HCT116 (cell line): ENCODE measurements around the gene UBE2O. TPM values are rescaled to one million over a fixed set of nuclear protein-coding genes. Genes with fewer than 3 reads are reported as not detected.

Experiments used
- ATAC-seq: fragments of 200-7000 bp; cut with Tn5 transposase; 2 replicates; pipeline ENCODE4 v1.9.1; 2020; ENCODE audit warnings: mild to moderate bottlenecking, moderate library complexity
- BruUV-seq: library from RNA; stranded (reverse); fragments of 400-500 nt; replicated peaks from 2 replicates; lab custom pipeline; 2021; lab: Mats Ljungman, UMichigan
- CTCF ChIA-PET: fragments of 300-600 bp; sonication (Branson Sonifier 250); formaldehyde crosslinking; loops from one replicate; lab custom pipeline; 2021; ENCODE audit warnings: antibody characterized with exemption; lab: Charles Lee
- POLR2A ChIA-PET: fragments of 300-600, 350-600 bp; sonication (Branson Sonifier 250); formaldehyde crosslinking; loops from one replicate; lab custom pipeline; 2021; ENCODE audit warnings: antibody characterized with exemption; lab: Charles Lee
- RAD21 ChIA-PET, 2 experiments: fragments of 300-600 bp; sonication (Branson Sonifier 250); formaldehyde crosslinking; loops; one replicate each; lab custom pipeline; 2023; ENCODE audit warnings: low total read pairs in 2 of 2; ENCODE audit not compliant: uncharacterized antibody in 2 of 2, unreplicated experiment in 2 of 2, low non-redundant PET in 1 of 2; lab: Charles Lee
- DNase-seq: peaks from one replicate; pipeline ENCODE4 v3.0.0-alpha.2; 2010; ENCODE audit warnings: low read depth, low spot score
- H2AFZ ChIP-seq: fragments of 200-600 bp; shearing (Covaris generic), sonication (generic); 2 replicates; pipeline ENCODE4 v1.6.1; 2017; ENCODE audit warnings: low read depth, mixed run types, mixed read lengths, antibody characterized with exemption, low read length; ENCODE audit not compliant: poor library complexity, severe bottlenecking
- H3K27ac ChIP-seq: 2 replicates; pipeline ENCODE4 v1.5.1; 2012; ENCODE audit warnings: low read depth, low read length
- H3K27me3 ChIP-seq: fragments of 200-600 bp; sonication (generic); 2 replicates; pipeline ENCODE4 v1.6.1; 2016; ENCODE audit warnings: mixed run types, low read length, mixed read lengths; ENCODE audit not compliant: insufficient read depth
- H3K36me3 ChIP-seq, 2 experiments: fragments of 200-500 bp in 1 of 2; fragments of 200-600 bp in 1 of 2; sonication (Bioruptor generic) in 1 of 2; sonication (generic) in 1 of 2; 2 replicates each; pipeline versions ENCODE4 v1.5.1 to v1.6.1; 2014 to 2016; ENCODE audit warnings: low read length in 2 of 2, inconsistent platforms in 1 of 2, mixed read lengths in 1 of 2, mixed run types in 1 of 2; ENCODE audit not compliant: insufficient read depth in 2 of 2, control insufficient read depth in 1 of 2
- H3K4me1 ChIP-seq, 2 experiments: fragments of 200-600 bp in 1 of 2; sonication (generic) in 1 of 2; 2 replicates each; pipeline versions ENCODE4 v1.5.1 to v1.6.1; 2012 to 2017; ENCODE audit warnings: low read length in 2 of 2, inconsistent platforms in 1 of 2, mild to moderate bottlenecking in 1 of 2, mixed read lengths in 1 of 2, mixed run types in 1 of 2, moderate library complexity in 1 of 2; ENCODE audit not compliant: insufficient read depth in 2 of 2, control insufficient read depth in 1 of 2
- H3K4me2 ChIP-seq: fragments of 200-600 bp; sonication (generic); 2 replicates; pipeline ENCODE4 v1.6.1; 2017; ENCODE audit warnings: mixed run types, low read length, mixed read lengths
- H3K4me3 ChIP-seq, 2 experiments: fragments of 200-600 bp in 1 of 2; sonication (generic) in 1 of 2; replicated peaks in 1 of 2; 2 replicates each; pipeline ENCODE4 v1.5.1; 2011 to 2016; ENCODE audit warnings: low read length in 2 of 2, control low read depth in 1 of 2, low read depth in 1 of 2, mild to moderate bottlenecking in 1 of 2, mixed read lengths in 1 of 2, mixed run types in 1 of 2
- H3K79me2 ChIP-seq: fragments of 200-600 bp; sonication (generic); 2 replicates; pipeline ENCODE4 v1.6.1; 2017; ENCODE audit warnings: mild to moderate bottlenecking, mixed run types, low read length, moderate library complexity, mixed read lengths; ENCODE audit not compliant: insufficient read depth
- H3K9ac ChIP-seq: fragments of 200-600 bp; sonication (generic); 2 replicates; pipeline ENCODE4 v1.6.1; 2016; ENCODE audit warnings: low read length, mixed read lengths
- H3K9me2 ChIP-seq: fragments of 200-600 bp; sonication (generic), shearing (Covaris generic); 2 replicates; pipeline ENCODE4 v1.6.1; 2017; ENCODE audit warnings: mixed run types, mild to moderate bottlenecking, moderate library complexity; ENCODE audit not compliant: insufficient read depth
- H3K9me3 ChIP-seq, 2 experiments: fragments of 200-500 bp in 1 of 2; fragments of 200-600 bp in 1 of 2; sonication (Bioruptor generic) in 1 of 2; sonication (generic) in 1 of 2; 2 replicates each; pipeline ENCODE4 v1.6.1; 2014 to 2017; ENCODE audit warnings: low read length in 2 of 2, mixed read lengths in 2 of 2, inconsistent platforms in 1 of 2, low read depth in 1 of 2, mild to moderate bottlenecking in 1 of 2, mixed run types in 1 of 2, moderate library complexity in 1 of 2; ENCODE audit not compliant: control insufficient read depth in 1 of 2, insufficient read depth in 1 of 2
- H4K20me1 ChIP-seq: fragments of 200-600 bp; sonication (generic), shearing (Covaris generic); 2 replicates; pipeline ENCODE4 v1.6.1; 2017; ENCODE audit warnings: mixed run types, mild to moderate bottlenecking, moderate library complexity; ENCODE audit not compliant: insufficient read depth
- EGR1 ChIP-seq: IDR thresholded peaks from 2 replicates; pipeline ENCODE4 v1.6.1; 2012; ENCODE audit warnings: low read depth
- ELF1 ChIP-seq: IDR thresholded peaks from 2 replicates; pipeline ENCODE4 v1.6.1; 2012; ENCODE audit warnings: low read depth, borderline replicate concordance
- EZH2 ChIP-seq: fragments of 200-600 bp; sonication (generic); IDR thresholded peaks from 2 replicates; pipeline ENCODE4 v1.6.1; 2017; ENCODE audit warnings: antibody characterized with exemption, mixed run types
- FOSL1 ChIP-seq: IDR thresholded peaks from 2 replicates; pipeline ENCODE4 v1.6.1; 2012; ENCODE audit warnings: low read depth
- JUND ChIP-seq: IDR thresholded peaks from 2 replicates; pipeline ENCODE4 v1.6.1; 2012
- SRF ChIP-seq: IDR thresholded peaks from 2 replicates; pipeline ENCODE4 v1.6.1; 2012; ENCODE audit warnings: low read depth
- TCF7L2 ChIP-seq: IDR thresholded peaks from 2 replicates; pipeline ENCODE4 v1.7.0; 2011; ENCODE audit warnings: borderline replicate concordance, inconsistent platforms; ENCODE audit not compliant: insufficient read depth, insufficient read length; ENCODE audit errors: extremely low read depth
- intact Hi-C: fragments of 100-400 bp; cut with micrococcal nuclease; formaldehyde crosslinking; loops from 2 replicates; pipeline ENCODE4 v1.10.0; 2022
- total RNA-seq: library from RNA; stranded (reverse); gene quantifications from one replicate; pipeline ENCODE4 v1.2.1, GENCODE V29; 2021; ENCODE audit not compliant: unreplicated experiment
- TF ChIP-seq, protein P1 (sequence below): IDR thresholded peaks from 2 replicates; pipeline ENCODE4 v1.6.1; 2011; ENCODE audit warnings: mild to moderate bottlenecking, low read length, moderate library complexity; ENCODE audit not compliant: insufficient replicate concordance; ENCODE audit errors: extremely low read depth

Gene UBE2O
- total RNA-seq, 1 experiment from 2014 or later: 59.1 TPM

GRCh38 chr17:76478730-76479514 is 26.0 kb upstream of the UBE2O start:
- peaks cover 0 to 7% of the 10 kb centered on the region in 2 experiments; a peak in 3 of 4 replicates for H3K4me1 ChIP-seq
- peaks cover 9 to 13% of the 10 kb centered on the region in 2 experiments; a peak in 2 of 4 replicates for H3K36me3 ChIP-seq
- no peaks in the 10 kb centered on the region for H3K27me3 ChIP-seq
- no peak overlapping the region for H3K27ac ChIP-seq
- intact Hi-C loops: no loop called here
- no peaks in the 10 kb centered on the region for H4K20me1 ChIP-seq
- ChIA-PET RAD21 (no interaction called here), CTCF (no interaction called here), POLR2A (no interaction called here)
- H3K9me3 ChIP-seq: no peaks in the 10 kb centered on the region
- H3K79me2 ChIP-seq: no peaks in the 10 kb centered on the region
- no peak for TF ChIP-seq ELF1
- no peak for TF ChIP-seq SRF
- no peak for TF ChIP-seq JUND
- no peak for TF ChIP-seq EZH2
- TF ChIP-seq, protein P1, sequence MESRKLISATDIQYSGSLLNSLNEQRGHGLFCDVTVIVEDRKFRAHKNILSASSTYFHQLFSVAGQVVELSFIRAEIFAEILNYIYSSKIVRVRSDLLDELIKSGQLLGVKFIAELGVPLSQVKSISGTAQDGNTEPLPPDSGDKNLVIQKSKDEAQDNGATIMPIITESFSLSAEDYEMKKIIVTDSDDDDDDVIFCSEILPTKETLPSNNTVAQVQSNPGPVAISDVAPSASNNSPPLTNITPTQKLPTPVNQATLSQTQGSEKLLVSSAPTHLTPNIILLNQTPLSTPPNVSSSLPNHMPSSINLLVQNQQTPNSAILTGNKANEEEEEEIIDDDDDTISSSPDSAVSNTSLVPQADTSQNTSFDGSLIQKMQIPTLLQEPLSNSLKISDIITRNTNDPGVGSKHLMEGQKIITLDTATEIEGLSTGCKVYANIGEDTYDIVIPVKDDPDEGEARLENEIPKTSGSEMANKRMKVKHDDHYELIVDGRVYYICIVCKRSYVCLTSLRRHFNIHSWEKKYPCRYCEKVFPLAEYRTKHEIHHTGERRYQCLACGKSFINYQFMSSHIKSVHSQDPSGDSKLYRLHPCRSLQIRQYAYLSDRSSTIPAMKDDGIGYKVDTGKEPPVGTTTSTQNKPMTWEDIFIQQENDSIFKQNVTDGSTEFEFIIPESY: no peak
- no peak for TF ChIP-seq TCF7L2
- TF ChIP-seq FOSL1: no peak
- TF ChIP-seq EGR1: no peak
- no TSS peak for BruUV-seq
- DNase-seq (no peak), ATAC-seq (no peak)
- H3K4me2 ChIP-seq: no peak overlapping the region
- no peaks in the 10 kb centered on the region for H3K9me2 ChIP-seq
- H3K9ac ChIP-seq: no peak overlapping the region
- no peak overlapping the region for H2AFZ ChIP-seq
- H3K4me3 ChIP-seq: no peak overlapping the region
